Lower leg skin (tissue), 4 donors: Measurements from ENCODE around the gene HMGXB3. TPM values are rescaled to one million over a fixed set of nuclear protein-coding genes. Genes with fewer than 3 reads are reported as not detected.

Experiments
- DNase-seq, 2 donors: peaks; one replicate each; pipeline ENCODE4 v3.0.0-alpha.2; 2019; ENCODE audit warnings: low spot score in 2 of 2
- H3K4me3 ChIP-seq: fragments of 200-600 bp; sonication (generic); 2 replicates; pipeline ENCODE4 v1.5.1; 2017; ENCODE audit warnings: mild to moderate bottlenecking, low read depth; ENCODE audit not compliant: poor library complexity, severe bottlenecking
- POLR2A ChIP-seq, 2 donors: fragments of 450-650 bp; IDR thresholded peaks; one replicate each; pipeline ENCODE4 v1.6.1; 2016 to 2017; ENCODE audit warnings: antibody characterized with exemption in 2 of 2, mild to moderate bottlenecking in 1 of 2, moderate library complexity in 1 of 2
- WGBS, 2 donors: methylation state at CpG; one replicate each; pipeline ENCODE4 v1.1.5; 2018; 5-methylcytosine and 5-hydroxymethylcytosine counted together
- intact Hi-C: fragments of 100-400 bp; cut with DNase I; formaldehyde crosslinking; loops from one replicate; pipeline ENCODE4 v1.15.0; 2023; ENCODE audit warnings: low total_unique reads
- total RNA-seq, 4 donors: library from RNA; depleted of rRNA; stranded (reverse); fragments of >200 nt; gene quantifications; one replicate each; pipeline ENCODE4 v1.1.0, GENCODE V29; 2016
- TF ChIP-seq, protein P1 (sequence below), 3 donors: fragments of 450-650 bp; IDR thresholded peaks; one replicate each; pipeline ENCODE4 v1.5.1; 2016; ENCODE audit warnings: antibody characterized with exemption in 3 of 3, mild to moderate bottlenecking in 3 of 3, moderate library complexity in 2 of 3

The HMGXB3 gene
- total RNA-seq, 4 donors from 2014 or later = 24.6 to 32.0 (median 26.1) TPM

DNA sequence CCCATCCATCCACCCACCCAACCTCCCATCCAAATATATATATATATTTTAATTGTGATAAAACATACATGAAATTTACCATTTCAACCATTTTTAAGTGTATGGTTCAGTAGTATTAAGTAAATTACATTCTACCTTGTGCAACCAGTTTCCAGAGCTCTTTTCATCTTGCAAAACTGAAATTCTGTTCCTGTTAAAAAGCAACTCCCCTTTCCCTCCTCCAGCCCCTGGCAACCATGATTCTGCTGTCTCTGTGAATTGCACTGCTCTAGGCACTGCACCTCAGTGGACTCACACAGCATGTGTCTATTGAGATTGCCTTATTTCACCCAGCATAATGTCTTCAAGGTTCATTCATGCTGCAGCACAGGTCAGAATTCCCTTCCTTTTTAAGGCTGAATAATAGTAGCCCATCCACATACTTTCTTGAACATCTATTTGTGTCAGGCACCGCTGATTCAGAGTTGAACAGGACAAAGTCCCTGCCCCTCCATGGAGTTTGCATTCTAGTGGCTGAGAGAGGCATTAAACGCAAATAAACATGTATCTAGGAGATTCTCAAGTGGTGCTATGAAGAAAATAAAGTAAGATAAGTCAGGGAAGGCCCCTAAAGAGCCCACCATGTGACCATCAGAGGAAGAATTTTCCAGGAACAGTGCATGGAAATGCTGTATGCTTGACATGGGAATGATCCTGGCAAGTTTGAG lies 61.8 kb downstream of the HMGXB3 start:
- TF ChIP-seq POLR2A (IDR thresholded peaks at IDR 0.05) = no peak
- TF ChIP-seq, protein P1, sequence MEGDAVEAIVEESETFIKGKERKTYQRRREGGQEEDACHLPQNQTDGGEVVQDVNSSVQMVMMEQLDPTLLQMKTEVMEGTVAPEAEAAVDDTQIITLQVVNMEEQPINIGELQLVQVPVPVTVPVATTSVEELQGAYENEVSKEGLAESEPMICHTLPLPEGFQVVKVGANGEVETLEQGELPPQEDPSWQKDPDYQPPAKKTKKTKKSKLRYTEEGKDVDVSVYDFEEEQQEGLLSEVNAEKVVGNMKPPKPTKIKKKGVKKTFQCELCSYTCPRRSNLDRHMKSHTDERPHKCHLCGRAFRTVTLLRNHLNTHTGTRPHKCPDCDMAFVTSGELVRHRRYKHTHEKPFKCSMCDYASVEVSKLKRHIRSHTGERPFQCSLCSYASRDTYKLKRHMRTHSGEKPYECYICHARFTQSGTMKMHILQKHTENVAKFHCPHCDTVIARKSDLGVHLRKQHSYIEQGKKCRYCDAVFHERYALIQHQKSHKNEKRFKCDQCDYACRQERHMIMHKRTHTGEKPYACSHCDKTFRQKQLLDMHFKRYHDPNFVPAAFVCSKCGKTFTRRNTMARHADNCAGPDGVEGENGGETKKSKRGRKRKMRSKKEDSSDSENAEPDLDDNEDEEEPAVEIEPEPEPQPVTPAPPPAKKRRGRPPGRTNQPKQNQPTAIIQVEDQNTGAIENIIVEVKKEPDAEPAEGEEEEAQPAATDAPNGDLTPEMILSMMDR (IDR thresholded peaks at IDR 0.05) = no peak
- intact Hi-C loops = no loop called here
- WGBS, 2 donors = 88 to 91% methylated on average over 2 of the region's 2 CpGs

DNA sequence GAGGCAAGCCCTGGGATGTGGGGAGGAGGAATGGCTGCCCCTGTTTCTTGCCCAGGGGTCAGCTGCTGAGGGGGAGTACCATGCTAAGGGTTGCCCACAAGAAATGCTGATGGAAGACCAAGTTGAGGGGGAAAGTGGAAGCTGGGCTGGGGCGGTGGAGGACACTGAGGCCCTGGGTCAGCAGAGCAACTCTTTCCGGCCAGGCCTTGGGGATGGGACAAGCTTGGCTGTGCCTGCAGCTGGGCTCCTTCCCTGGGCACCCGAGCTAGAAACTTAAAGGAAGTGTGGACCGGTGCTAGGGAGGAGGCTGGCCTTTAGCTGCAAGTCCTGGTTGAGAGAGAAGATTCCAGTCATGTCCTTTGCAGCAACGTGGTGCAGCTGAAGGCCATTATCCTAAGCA lies 63.1 kb downstream of the HMGXB3 start:
- WGBS, 2 donors = 73 to 78% methylated on average over 5 of the region's 5 CpGs
- no peak overlapping the region for H3K4me3 ChIP-seq
- no peak for DNase-seq
- TF ChIP-seq POLR2A (IDR thresholded peaks at IDR 0.05) = no peak
- TF ChIP-seq, protein P1 (IDR thresholded peaks at IDR 0.05) = no peak
- intact Hi-C loops = no loop called here

More for the DNA sequence above, 61.8 kb downstream of the HMGXB3 start:
- DNase-seq = no peak
- H3K4me3 ChIP-seq = no peak overlapping the region

DNA sequence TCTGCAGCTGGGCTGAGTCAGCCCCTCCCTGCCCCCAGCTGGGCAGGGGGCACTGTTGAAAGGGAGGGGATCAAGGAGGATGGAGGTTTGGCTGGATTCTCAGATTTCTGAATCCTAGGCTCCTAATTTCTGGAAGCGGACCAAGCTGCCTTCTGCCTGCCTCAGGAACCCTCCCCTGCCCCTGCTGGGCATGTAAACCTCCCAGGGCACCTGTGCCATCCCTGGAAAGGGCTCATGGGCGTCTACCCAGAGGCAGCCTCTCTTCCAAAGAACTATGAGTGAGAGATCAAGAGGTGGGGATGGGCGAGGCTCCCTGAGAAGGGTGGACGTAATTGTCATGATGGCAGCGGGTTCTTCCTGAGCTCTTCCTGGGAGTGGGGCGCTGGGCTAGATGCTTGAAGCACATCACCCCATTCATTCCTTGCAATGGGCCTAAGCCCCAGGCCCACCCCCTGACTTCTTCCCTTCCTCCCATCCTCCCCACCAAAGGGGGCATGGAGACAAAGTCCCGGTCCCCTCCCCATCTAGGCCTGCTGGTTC lies 64.2 kb downstream of the HMGXB3 start:
- H3K4me3 ChIP-seq = no peak overlapping the region
- no peak for DNase-seq
- WGBS, 2 donors = 70 to 77% methylated on average over 7 of the region's 7 CpGs

GRCh38 chr5:150065346-150065745 lies 64.8 kb downstream of the HMGXB3 start:
- 68 to 73% methylated on average over 6 of the region's 6 CpGs for WGBS, 2 donors
- intact Hi-C loops = no loop called here
- no peak for TF ChIP-seq POLR2A (IDR thresholded peaks at IDR 0.05)
- TF ChIP-seq, protein P1 (IDR thresholded peaks at IDR 0.05) = no peak
- DNase-seq = peak in 1 of 2 donors; percentile 36
- no peak overlapping the region for H3K4me3 ChIP-seq

More for the DNA sequence above, 64.2 kb downstream of the HMGXB3 start:
- intact Hi-C loops = no loop called here
- TF ChIP-seq POLR2A (IDR thresholded peaks at IDR 0.05) = no peak
- TF ChIP-seq, protein P1 (IDR thresholded peaks at IDR 0.05) = no peak

- intact Hi-C loops = no loop called here
- TF ChIP-seq, protein P1 (IDR thresholded peaks at IDR 0.05) = no peak
- no peak for TF ChIP-seq POLR2A (IDR thresholded peaks at IDR 0.05)
- WGBS, 2 donors = 58 to 72% methylated on average over 10 of the region's 10 CpGs
- DNase-seq = no peak
- H3K4me3 ChIP-seq = no peak overlapping the region
Measured at GRCh38 chr5:150065886-150066285, 65.3 kb downstream of the HMGXB3 start.
